HG03045 (cell line): Measurements from ENCODE around the gene IRF6.
A peak's percentile ranks its signal among the peaks of the same experiment; 100 is the strongest.

Experiments
- ATAC-seq: cut with Tn5 transposase; IDR thresholded peaks from one replicate; pipeline ENCODE4 v1.9.1; 2021; ENCODE audit warnings: mild to moderate bottlenecking, moderate library complexity; ENCODE audit not compliant: unreplicated experiment

Gene IRF6

GRCh38 chr1:209790286-209791193 is 15.4 kb downstream of the IRF6 start:
- ATAC-seq, result no peak

DNA sequence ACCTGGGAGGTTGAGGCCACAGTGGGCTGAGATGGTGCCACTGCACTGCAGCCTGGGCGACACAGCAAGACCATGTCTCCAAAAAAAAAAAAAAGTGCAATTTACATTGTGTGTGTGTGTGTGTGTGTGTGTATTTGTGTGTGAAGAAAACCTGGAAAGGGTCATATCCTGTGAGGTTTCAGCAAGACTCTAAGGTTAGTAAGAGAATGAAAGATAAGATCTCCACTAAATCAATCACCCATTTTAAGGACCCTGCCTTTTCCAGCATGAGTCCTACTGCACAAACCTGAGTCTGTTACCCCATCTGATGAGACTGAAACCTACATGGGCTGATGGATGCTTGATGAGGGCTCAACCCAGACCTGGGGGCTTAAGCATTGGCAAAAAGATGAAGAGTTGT is 16.7 kb downstream of the IRF6 start:
- ATAC-seq, result no peak

DNA sequence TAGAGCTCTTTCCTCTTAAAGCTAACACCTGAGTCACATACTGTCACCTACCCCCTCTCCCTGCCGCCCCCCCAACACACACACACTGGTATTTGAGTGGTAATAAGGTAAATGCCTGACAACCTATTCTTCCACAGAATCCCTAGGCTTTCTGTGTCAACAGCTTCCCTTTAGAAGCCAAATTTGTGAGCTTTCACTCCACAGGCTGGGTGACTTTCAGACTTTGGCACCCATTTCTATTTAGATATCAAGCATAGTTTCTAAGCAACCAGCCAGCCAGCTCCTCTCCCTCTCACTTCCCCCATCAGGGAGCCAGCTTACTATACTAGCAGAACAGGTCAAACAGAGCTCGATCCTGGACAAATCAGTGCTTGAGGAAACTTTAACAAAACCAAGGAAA is 18.4 kb downstream of the IRF6 start:
- no peak for ATAC-seq

- ATAC-seq, result no peak
Measured at GRCh38 chr1:209786146-209786545, 19.8 kb downstream of the IRF6 start.

GRCh38 chr1:209785592-209785991 is 20.4 kb downstream of the IRF6 start:
- no peak for ATAC-seq

DNA sequence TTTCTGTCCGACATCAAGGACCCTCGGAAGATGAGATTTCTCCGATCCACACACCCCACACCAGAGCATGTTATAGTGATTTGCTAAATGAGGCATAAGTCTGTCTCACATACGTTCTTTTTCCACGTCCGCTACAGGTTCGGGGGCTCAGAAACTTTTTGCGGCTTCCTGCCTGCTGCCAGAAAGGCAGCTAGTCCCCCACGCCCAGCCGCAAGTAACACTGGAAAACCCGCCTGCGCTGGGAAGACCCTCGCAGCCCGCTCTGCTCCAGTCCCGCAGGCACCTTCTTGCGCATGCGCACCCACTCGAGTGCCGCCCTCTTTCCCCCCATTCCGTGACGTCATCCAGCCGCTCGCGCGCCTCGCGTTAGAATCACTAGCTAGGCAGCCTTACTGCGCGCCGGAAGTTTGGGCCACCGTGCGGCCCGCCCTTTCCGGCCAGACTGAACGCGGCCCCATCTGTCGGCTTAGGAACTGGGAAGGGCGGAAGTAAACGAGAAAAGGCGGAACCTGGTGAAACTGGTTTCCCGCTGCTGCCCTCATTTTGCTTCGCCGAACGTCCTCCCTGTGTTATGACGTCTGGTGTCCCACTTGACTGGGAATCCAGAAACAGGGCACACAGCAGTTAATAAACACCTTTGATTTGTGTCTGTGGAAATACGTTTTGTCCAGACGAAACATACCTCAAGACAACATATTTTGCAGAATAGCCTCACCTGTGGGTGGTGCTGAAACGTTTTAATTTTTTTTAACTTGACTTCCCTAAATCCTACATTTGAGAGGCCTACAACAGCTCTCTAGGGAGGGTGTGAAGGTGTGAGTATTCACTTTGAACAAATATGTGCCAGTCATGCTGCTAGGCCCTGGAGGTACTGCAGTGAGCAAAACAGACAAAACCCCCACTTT is 21.4 kb downstream of the IRF6 start, which contains the start of gene C1orf74:
Gene C1orf74 (minus strand): TSS at position 295 of the 905 bp plus-strand sequence. CDS start 925 bp downstream, outside the sequence.
- ATAC-seq, result peak; percentile 99

GRCh38 chr1:209783386-209783785 is 22.6 kb downstream of the IRF6 start:
- no peak for ATAC-seq

GRCh38 chr1:209780268-209780667 is 25.7 kb downstream of the IRF6 start:
- ATAC-seq, result no peak

- ATAC-seq, result no peak
Measured at GRCh38 chr1:209778102-209778501, 27.8 kb downstream of the IRF6 start.

GRCh38 chr1:209777587-209777986 is 28.4 kb downstream of the IRF6 start:
- ATAC-seq, result no peak

DNA sequence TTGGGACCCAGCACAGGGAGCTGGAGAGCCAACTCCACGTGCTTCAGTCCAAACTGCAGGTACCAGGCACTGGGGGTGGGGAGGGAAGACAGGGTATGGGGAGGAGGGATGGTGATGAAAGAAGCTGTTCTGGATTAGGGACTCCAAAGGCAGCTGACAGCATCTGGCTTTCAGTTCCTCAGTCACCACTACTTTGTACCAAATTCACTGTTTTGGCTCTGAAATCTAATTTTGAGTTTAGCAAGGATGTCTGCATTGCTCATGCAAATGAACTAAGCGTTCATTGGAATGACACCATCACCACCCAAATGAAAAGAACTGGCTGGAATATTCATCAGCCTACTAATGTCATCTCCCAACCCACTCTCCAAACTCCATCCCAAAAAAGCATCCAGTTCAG is 30.3 kb downstream of the IRF6 start:
- ATAC-seq, result no peak

DNA sequence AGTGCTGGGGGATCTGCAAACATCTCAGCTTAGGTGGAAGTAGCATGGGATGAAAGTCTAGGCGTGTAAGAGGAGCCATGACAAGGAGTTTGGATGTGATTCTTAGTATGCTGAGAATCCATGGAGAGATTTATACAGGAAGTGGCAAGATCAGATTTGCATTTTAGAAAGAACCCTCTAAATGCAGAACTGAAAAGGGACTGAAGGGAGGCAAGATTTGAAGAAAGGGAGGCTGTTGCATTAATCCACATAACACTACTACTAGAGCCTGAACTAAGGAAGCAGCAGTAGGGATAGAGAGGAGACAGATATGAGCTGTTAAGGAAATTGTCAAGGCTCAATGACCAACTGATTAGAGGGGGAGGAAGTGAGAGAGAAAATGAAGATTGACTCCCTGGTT is 31.4 kb downstream of the IRF6 start:
- no peak for ATAC-seq

GRCh38 chr1:209772126-209772525 is 33.8 kb downstream of the IRF6 start:
- no peak for ATAC-seq

DNA sequence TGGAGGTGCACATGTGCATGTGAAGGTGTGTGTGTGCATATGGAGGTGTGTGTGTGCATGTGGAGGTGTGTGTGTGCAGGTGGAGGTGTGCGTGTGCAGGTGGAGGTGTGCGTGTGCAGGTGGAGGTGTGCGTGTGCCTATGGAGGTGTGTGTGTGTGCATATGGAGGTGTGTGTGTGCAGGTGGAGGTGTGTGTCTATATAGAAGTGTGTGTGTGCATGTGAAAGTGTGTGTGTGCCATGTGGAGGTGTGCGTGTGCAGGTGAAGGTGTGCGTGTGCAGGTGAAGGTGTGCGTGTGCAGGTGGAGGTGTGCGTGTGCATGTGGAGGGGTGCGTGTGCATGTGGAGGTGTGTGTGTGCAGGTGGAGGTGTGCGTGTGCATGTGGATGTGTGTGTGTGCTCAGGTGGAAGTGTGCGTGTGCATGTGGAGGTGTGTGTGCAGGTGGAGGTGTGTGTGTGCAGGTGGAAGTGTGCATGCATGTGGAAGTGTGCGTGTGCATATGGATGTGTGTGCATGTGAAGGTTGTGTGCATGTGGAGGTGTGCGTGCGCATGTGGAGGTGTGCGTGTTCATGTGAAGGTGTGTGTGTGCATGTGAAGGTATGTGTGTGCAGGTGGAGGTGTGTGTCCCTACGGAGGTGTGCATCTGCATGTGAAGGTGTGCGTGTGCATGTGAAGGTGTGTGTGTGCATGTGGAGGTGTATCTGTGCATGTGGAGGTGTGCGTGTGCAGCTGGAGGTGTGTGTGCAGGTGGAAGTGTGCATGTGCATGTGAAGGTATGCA is 35.1 kb downstream of the IRF6 start:
- no peak for ATAC-seq

DNA sequence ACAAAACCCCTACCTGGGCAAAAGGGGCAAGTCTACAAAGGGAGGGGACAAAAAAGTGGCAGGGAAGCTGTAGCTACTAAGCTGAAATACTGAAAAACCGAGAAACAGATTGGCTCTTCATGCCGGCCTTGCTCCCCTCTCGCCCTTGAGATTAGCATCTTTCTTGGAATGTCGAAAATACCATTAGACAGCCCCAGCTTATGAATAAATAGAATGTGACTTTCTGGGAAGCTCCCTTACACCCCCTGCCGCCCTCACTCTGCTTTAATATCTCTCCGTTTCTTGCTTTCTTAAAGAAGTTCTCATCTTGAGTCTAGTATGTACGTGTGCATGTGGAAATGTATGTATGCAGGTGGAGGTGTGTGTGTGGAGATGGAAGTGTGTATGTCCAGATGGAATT is 36.0 kb downstream of the IRF6 start:
- ATAC-seq, result no peak

DNA sequence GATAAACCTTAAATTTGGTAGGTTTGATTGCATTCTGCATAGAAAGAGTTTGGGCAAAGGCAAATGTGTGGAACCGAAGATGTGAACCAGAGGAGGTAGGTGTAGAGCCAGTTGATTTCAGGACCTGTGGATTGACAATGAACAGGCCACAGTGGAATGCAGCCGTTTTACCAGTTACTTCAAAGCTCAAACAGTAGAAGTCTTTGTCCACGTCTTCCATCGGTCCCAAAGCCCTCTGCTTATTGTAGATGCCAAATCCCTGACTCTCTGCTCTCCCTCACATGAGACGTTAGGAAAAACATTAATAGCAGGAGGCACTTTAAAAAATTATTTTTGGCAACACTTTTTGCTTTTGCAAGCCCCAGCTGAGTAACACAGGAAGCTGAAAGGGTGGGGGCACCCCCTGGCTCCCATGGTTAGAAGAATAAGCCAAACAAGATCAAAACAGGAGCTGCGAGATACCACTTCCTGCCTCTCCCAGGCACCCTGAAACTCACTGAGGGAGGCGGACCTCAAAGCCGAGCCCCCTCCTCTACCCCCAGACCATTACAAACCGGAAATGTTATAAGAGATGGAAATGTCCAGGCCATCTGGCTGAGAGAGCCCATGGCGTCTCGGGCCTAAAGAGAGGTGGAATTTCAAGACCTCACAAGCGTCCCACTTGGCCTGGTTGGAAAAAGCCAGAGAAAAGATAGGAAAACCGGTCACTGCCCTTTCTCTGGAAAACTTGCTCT is 36.6 kb downstream of the IRF6 start:
- ATAC-seq, result peak; percentile 64

DNA sequence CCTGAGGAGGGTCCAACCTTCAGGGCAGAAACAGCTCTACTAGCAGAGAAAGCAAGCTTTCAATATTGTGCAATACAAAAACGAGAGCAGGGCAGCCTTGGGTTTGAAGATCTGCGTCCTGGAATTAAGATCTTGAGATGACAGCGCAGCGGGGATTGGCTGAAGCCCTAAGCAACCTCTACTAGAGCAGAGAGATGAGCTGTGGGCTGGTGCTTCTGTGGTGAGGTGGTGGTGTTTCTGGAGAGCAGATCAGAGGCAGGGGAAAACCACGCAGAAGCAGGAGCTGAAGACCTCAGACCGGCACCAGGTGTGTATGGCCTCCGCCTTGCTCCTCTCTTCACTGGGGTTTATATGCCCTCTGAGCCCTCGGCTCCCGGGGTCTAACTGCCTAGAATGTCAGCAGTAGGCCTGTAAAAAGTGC is 37.6 kb downstream of the IRF6 start:
- peak; percentile 93 for ATAC-seq

- ATAC-seq, result no peak
Measured at GRCh38 chr1:209767706-209768105, 38.2 kb downstream of the IRF6 start.

GRCh38 chr1:209767096-209767495 is 38.8 kb downstream of the IRF6 start:
- ATAC-seq, result no peak

DNA sequence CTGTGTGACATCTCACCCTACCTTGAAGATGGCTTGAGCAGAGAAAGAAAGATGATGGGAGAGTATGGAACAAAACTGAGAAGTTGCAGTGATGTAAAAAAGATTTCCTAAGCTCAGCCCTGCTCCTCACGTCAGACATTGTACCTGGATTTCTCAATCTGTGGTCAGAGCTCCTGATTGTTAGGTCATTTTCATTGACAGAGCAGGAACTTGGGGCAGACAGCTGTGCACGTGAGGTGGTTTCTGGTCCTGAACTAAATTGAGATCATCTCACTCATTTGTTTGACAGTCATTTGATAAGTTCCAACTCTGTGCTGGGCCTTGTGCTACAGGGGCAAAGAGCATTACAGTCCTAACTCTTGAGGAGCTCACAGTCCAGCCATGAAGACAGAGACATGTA is 39.9 kb downstream of the IRF6 start:
- no peak for ATAC-seq
